Glutamatergic neuron (in vitro differentiated cells): ENCODE data around the gene CRMP1. TPM values are rescaled to one million over a fixed set of nuclear protein-coding genes. Genes with fewer than 3 reads are reported as not detected.

Experiments
- DNase-seq: peaks from one replicate; pipeline ENCODE4 v3.0.0; 2022
- H3K27ac Mint-ChIP-seq: one replicate; pipeline ENCODE4 v1.8.0; 2020; ENCODE audit warnings: mild to moderate bottlenecking, mixed read lengths, inconsistent platforms; ENCODE audit not compliant: unreplicated experiment
- H3K27me3 Mint-ChIP-seq: one replicate; pipeline ENCODE4 v1.8.0; 2020; ENCODE audit warnings: mild to moderate bottlenecking, moderate library complexity, mixed read lengths, inconsistent platforms; ENCODE audit not compliant: unreplicated experiment
- H3K36me3 Mint-ChIP-seq: one replicate; pipeline ENCODE4 v1.8.0; 2020; ENCODE audit warnings: mild to moderate bottlenecking, mixed read lengths, inconsistent platforms; ENCODE audit not compliant: unreplicated experiment
- H3K4me1 Mint-ChIP-seq: one replicate; pipeline ENCODE4 v1.8.0; 2020; ENCODE audit warnings: mild to moderate bottlenecking, low read depth, mixed read lengths, inconsistent platforms; ENCODE audit not compliant: unreplicated experiment
- H3K4me3 Mint-ChIP-seq: one replicate; pipeline ENCODE4 v1.8.0; 2020; ENCODE audit warnings: mild to moderate bottlenecking, mixed read lengths, inconsistent platforms; ENCODE audit not compliant: unreplicated experiment
- H3K9me3 Mint-ChIP-seq: one replicate; pipeline ENCODE4 v1.8.0; 2020; ENCODE audit warnings: mild to moderate bottlenecking, moderate library complexity, mixed read lengths, inconsistent platforms; ENCODE audit not compliant: unreplicated experiment
- total RNA-seq: library from RNA; stranded (reverse); fragmentation: NEBNext Ultra II Directional; extraction: Animal tissue kit (Norgen Biotek cat#: 25700); gene quantifications from one replicate; pipeline ENCODE4 v1.2.1, GENCODE V29; 2021; ENCODE audit not compliant: unreplicated experiment
- TF ChIP-seq, protein P1 (sequence below): fragments of 200-600 bp; sonication (generic); IDR thresholded peaks from one replicate; pipeline ENCODE4 v1.5.0; 2021; ENCODE audit not compliant: partially characterized antibody, unreplicated experiment

The CRMP1 gene
- total RNA-seq, 1 donor from 2014 or later = 947 TPM

DNA sequence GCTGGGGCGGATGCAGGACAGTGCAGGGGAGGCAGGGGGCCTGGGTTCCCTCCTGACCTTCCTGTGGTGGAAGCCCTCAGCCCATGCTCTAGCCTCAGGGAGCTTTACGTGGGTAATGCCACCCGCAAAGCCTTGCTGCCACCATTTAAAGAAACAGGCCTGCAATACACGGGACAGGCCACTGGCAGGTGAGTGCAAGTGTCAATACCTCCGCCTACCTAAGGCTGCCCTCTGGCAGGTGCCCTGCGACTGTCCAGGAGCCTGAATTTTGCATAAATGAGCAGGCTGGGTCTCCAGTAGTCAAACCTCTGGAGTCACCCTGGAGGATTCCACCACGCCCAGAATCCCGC is 5.9 kb downstream of the CRMP1 start:
- no peak for DNase-seq
- Mint-ChIP-seq H3K27me3 (peaks cover 47% of the 10 kb centered on the region), H3K9me3 (peaks cover 43% of the 10 kb centered on the region), H3K4me3 (peak overlapping the region; percentile 88), H3K27ac (peak overlapping the region; percentile 99), H3K4me1 (peaks cover 46% of the 10 kb centered on the region), H3K36me3 (peaks cover 6% of the 10 kb centered on the region)
- TF ChIP-seq, protein P1, sequence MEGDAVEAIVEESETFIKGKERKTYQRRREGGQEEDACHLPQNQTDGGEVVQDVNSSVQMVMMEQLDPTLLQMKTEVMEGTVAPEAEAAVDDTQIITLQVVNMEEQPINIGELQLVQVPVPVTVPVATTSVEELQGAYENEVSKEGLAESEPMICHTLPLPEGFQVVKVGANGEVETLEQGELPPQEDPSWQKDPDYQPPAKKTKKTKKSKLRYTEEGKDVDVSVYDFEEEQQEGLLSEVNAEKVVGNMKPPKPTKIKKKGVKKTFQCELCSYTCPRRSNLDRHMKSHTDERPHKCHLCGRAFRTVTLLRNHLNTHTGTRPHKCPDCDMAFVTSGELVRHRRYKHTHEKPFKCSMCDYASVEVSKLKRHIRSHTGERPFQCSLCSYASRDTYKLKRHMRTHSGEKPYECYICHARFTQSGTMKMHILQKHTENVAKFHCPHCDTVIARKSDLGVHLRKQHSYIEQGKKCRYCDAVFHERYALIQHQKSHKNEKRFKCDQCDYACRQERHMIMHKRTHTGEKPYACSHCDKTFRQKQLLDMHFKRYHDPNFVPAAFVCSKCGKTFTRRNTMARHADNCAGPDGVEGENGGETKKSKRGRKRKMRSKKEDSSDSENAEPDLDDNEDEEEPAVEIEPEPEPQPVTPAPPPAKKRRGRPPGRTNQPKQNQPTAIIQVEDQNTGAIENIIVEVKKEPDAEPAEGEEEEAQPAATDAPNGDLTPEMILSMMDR = no peak

DNA sequence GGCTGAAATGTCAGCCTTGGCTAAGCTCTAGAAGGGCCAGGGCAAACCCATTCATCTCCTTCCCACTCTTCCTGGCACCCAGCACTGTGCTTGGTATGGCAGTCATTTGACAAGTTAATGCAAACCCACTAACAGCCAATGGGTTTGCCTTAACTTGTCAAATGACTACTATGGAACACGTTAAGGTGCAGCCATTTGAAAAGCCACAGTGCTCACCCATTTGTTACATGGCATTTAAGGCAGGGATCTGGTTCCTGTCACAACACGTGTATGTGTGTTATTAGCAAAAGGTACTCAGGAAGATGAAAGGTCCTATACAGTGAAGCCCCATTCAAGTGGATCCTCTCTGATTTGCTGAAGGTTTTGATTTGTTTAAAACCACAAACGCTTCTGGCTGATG is 7.2 kb downstream of the CRMP1 start:
- Mint-ChIP-seq H3K4me3 (peak overlapping the region; percentile 88), H3K9me3 (peaks cover 39% of the 10 kb centered on the region), H3K36me3 (peaks cover 6% of the 10 kb centered on the region), H3K27me3 (peaks cover 37% of the 10 kb centered on the region), H3K27ac (peak overlapping the region; percentile 93), H3K4me1 (peaks cover 57% of the 10 kb centered on the region)
- no peak for DNase-seq
- TF ChIP-seq, protein P1 = no peak

DNA sequence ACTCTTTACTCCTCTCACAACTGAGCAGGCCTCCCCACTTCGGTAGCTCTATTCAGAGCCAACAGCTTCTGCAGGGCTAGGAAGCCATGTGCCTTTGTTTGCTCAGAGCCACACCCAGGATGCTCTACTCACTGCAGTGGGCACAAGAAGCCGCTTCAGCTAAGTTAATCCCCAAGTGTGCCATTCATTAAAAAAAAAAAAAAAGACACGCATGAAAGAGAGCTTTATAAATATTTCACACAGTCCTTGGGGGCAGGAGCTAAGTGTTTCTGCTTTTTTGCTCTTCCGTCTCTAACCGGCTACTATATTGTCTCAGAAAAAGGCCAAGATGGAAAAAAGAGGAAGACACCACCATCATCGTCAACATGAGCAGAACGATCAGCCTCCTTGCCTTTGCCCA is 8.1 kb downstream of the CRMP1 start:
- H3K27me3 Mint-ChIP-seq = peaks cover 32% of the 10 kb centered on the region
- peak overlapping the region; percentile 93 for H3K27ac Mint-ChIP-seq
- peaks cover 6% of the 10 kb centered on the region for H3K36me3 Mint-ChIP-seq
- peaks cover 37% of the 10 kb centered on the region for H3K9me3 Mint-ChIP-seq
- TF ChIP-seq, protein P1 = no peak
- peak overlapping the region; percentile 88 for H3K4me3 Mint-ChIP-seq
- peaks cover 65% of the 10 kb centered on the region for H3K4me1 Mint-ChIP-seq
- no peak for DNase-seq

DNA sequence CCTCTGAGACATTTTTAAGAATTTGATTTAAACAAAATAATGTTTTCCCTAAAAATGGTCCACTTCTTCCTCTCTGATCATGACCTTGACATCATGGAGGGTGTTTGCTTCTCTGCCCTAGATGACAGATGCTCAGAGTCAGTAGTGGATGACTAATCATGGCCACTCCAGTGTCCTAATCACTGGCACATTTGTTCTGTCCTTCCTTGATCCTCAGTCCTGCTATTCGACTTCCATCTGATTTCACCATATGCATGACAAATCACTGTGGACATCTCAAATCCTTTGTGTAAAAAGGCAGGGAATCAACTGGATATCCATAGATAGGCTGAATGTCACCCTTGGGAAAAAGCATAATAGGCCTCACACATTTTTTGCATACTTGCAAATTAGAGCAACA is 9.0 kb downstream of the CRMP1 start:
- no peak for DNase-seq
- Mint-ChIP-seq H3K36me3 (peaks cover 6% of the 10 kb centered on the region), H3K4me1 (peaks cover 70% of the 10 kb centered on the region), H3K27ac (peak overlapping the region; percentile 93), H3K9me3 (peaks cover 33% of the 10 kb centered on the region), H3K4me3 (peak overlapping the region; percentile 88), H3K27me3 (peaks cover 29% of the 10 kb centered on the region)
- TF ChIP-seq, protein P1 = no peak

DNA sequence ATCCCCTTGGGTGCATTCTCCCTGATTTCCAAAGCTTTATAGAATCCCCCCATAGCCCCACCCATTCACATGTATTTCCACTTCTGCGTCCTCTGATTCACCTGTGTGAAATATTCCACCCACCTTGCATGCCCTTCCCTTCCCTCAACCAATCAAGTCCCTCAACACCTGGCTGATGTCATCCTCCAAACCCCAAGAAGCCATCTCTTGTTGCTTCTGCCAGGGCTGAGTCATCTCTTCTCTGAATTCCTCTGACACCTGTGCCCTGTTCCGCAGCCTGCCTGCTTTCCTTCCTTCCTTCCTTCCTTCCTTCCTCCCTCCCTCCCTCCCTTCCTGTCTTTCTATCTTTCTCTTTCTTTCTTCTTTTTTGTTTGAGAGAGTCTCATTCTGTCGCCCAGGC is 9.9 kb downstream of the CRMP1 start:
- peak overlapping the region; percentile 75 for H3K4me3 Mint-ChIP-seq
- H3K9me3 Mint-ChIP-seq = peaks cover 33% of the 10 kb centered on the region
- peaks cover 28% of the 10 kb centered on the region for H3K27me3 Mint-ChIP-seq
- peaks cover 6% of the 10 kb centered on the region for H3K36me3 Mint-ChIP-seq
- H3K4me1 Mint-ChIP-seq = peaks cover 80% of the 10 kb centered on the region
- peak overlapping the region; percentile 41 for H3K27ac Mint-ChIP-seq
- TF ChIP-seq, protein P1 = no peak
- no peak for DNase-seq
